K562 (cell line): ENCODE data around the gene SLC13A3. TPM values are rescaled to one million over a fixed set of nuclear protein-coding genes. Genes with fewer than 3 reads are reported as not detected.
A peak's percentile ranks its signal among the peaks of the same experiment; 100 is the strongest.

ENCODE experiments used
- ASH1L ChIP-seq: fragments of 450-650 bp; IDR thresholded peaks from 2 replicates; pipeline ENCODE4 v1.6.1; 2018; ENCODE audit warnings: borderline replicate concordance, mild to moderate bottlenecking, low read depth; ENCODE audit not compliant: partially characterized antibody
- BCOR ChIP-seq: fragments of 450-650 bp; IDR thresholded peaks from 2 replicates; pipeline ENCODE4 v1.6.1; 2016
- RAD21 ChIP-seq, 2 experiments: fragments of 250-450 bp in 1 of 2; fragments of 450-650 bp in 1 of 2; sonication (Bioruptor Pico) in 1 of 2; formaldehyde crosslinking in 1 of 2; IDR thresholded peaks in 1 of 2; conservative IDR thresholded peaks in 1 of 2; 2 replicates each; pipeline versions ENCODE4 v1.4.0 to v1.8.0; 2020 to 2022; ENCODE audit warnings: mild to moderate bottlenecking in 2 of 2, moderate library complexity in 1 of 2
- RBM34 ChIP-seq: fragments of 200-400 bp; formaldehyde crosslinking; IDR thresholded peaks from 2 replicates; pipeline ENCODE4 v1.6.1; 2018; ENCODE audit warnings: low read length, borderline replicate concordance; ENCODE audit not compliant: insufficient read depth
- STAT6 ChIP-seq: sonication (generic); formaldehyde crosslinking; IDR thresholded peaks from 2 replicates; pipeline ENCODE4 v1.8.1; 2023; ENCODE audit warnings: mild to moderate bottlenecking, missing genetic modification reagents
- TBP ChIP-seq: optimal IDR thresholded peaks from 2 replicates; pipeline ENCODE3; 2011; ENCODE audit warnings: low read depth, low read length, improper control_type of control experiment
- TRIM24 ChIP-seq, 2 experiments: fragments of 450-650 bp; IDR thresholded peaks; 2 replicates each; pipeline ENCODE4 v1.6.1; 2016
- ZEB2 ChIP-seq: fragments of 450-650 bp; IDR thresholded peaks from 2 replicates; pipeline ENCODE4 v1.6.1; 2016
- ZKSCAN3 ChIP-seq: fragments of 250-450 bp; sonication (Bioruptor Pico); IDR thresholded peaks from 2 replicates; pipeline ENCODE4 v1.4.0; 2020
- polyA plus RNA-seq, 8 experiments: library from polyadenylated mRNA; depleted of rRNA in 4 of 8; stranded (reverse) in 5 of 8; unstranded in 3 of 8; fragments of >200 nt; fragmentation: Nextera tagmentation in 2 of 8; fragmentation: Illumina TruSeq in 1 of 8; extraction: Ambion mirVana in 2 of 8; extraction: Trizol in 1 of 8; gene quantifications; 2 replicates each; pipeline versions ENCODE4 v1.2.1 to v1.2.3, GENCODE V29; 2011 to 2014; ENCODE audit warnings: inconsistent platforms in 1 of 8, missing spikeins in 1 of 8
- total RNA-seq, 7 experiments: library from RNA; depleted of rRNA in 6 of 7; stranded (reverse); fragments of >200 nt in 6 of 7; fragmentation: Illumina TruSeq in 2 of 7; extraction: Trizol in 2 of 7; gene quantifications; 2 replicates each; pipeline versions ENCODE4 v1.2.1 to v1.2.3, GENCODE V29; 2011 to 2021; ENCODE audit warnings: low replicate concordance in 1 of 7
- TF ChIP-seq, protein P1 (sequence below): fragments of 450-650 bp; formaldehyde crosslinking; IDR thresholded peaks from 2 replicates; pipeline ENCODE4 v1.4.0; 2022; ENCODE audit warnings: missing genetic modification characterization
- TF ChIP-seq, protein P2 (sequence below): fragments of 450-650 bp; IDR thresholded peaks from 2 replicates; pipeline ENCODE4 v1.7.1; 2018; ENCODE audit warnings: mild to moderate bottlenecking, low read depth; ENCODE audit not compliant: partially characterized antibody
- TF ChIP-seq, protein P3 (sequence below): fragments of 250-450 bp; sonication (Bioruptor Pico); IDR thresholded peaks from 2 replicates; pipeline ENCODE4 v1.8.0; 2022; ENCODE audit warnings: inconsistent platforms, mild to moderate bottlenecking, moderate library complexity, borderline replicate concordance
- TF ChIP-seq, protein P4 (sequence below): fragments of 450-650 bp; conservative IDR thresholded peaks from 2 replicates; pipeline ENCODE4 v1.6.1; 2016; ENCODE audit warnings: missing genetic modification characterization, low read depth, mild to moderate bottlenecking, control low read depth, missing compliant biosample characterization
- TF ChIP-seq, protein P5 (sequence below): IDR thresholded peaks from 2 replicates; pipeline ENCODE4 v1.6.1; 2011; ENCODE audit not compliant: insufficient read length; ENCODE audit errors: extremely low read depth

SLC13A3 gene
- total and polyA plus RNA-seq, 9 of the 15 experiments (the other 6 are each of a cell fraction or from before 2014, with no cell fraction given): 5.5 to 16.4 (median 8.5) TPM

DNA sequence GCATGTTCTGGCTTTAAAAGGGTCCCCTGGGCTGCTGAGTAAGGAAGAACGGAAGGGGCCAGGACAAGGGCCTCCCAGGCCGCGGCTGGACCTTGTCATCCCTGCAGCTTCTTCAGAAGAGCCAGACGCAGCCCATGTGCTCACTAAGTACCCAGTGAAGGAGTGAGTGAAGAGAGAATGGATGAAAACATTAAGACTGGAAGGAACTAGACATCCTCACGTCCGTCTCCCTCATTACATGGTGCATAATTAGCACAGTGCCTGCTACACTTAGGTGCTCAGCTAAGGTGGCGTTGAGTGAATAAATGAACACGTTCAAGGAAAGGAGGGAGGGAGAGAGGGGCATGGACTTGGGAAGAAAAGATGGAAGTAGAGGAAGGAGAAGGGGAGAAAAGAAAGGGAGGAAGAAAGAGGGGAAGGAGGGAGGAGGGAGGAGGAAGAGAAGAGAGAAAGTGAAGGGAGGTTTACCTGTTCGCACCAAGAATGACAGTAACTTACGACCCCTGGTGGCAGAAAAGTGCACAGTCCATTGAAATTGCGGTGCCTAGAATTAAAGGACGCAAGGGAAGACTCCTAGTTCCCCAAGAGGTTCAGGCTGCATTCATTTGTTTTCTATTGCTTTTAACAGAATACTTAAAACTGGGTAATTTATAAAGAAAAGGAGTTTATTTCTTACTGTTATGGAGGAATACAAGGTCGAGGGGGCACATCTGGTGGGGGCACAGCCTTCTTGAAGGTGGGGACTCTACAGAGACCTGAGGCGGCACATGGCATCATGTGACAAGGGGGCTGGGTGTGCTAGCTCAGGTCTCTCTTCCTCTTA is 30.0 kb upstream of the SLC13A3 start (continued):
- TF ChIP-seq, protein P1, sequence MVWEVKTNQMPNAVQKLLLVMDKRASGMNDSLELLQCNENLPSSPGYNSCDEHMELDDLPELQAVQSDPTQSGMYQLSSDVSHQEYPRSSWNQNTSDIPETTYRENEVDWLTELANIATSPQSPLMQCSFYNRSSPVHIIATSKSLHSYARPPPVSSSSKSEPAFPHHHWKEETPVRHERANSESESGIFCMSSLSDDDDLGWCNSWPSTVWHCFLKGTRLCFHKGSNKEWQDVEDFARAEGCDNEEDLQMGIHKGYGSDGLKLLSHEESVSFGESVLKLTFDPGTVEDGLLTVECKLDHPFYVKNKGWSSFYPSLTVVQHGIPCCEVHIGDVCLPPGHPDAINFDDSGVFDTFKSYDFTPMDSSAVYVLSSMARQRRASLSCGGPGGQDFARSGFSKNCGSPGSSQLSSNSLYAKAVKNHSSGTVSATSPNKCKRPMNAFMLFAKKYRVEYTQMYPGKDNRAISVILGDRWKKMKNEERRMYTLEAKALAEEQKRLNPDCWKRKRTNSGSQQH (CRISPR knock-in tag): peak; percentile 62; the same call in 1 of the 2 replicates
- TF ChIP-seq, protein P2, sequence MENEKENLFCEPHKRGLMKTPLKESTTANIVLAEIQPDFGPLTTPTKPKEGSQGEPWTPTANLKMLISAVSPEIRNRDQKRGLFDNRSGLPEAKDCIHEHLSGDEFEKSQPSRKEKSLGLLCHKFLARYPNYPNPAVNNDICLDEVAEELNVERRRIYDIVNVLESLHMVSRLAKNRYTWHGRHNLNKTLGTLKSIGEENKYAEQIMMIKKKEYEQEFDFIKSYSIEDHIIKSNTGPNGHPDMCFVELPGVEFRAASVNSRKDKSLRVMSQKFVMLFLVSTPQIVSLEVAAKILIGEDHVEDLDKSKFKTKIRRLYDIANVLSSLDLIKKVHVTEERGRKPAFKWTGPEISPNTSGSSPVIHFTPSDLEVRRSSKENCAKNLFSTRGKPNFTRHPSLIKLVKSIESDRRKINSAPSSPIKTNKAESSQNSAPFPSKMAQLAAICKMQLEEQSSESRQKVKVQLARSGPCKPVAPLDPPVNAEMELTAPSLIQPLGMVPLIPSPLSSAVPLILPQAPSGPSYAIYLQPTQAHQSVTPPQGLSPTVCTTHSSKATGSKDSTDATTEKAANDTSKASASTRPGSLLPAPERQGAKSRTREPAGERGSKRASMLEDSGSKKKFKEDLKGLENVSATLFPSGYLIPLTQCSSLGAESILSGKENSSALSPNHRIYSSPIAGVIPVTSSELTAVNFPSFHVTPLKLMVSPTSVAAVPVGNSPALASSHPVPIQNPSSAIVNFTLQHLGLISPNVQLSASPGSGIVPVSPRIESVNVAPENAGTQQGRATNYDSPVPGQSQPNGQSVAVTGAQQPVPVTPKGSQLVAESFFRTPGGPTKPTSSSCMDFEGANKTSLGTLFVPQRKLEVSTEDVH: no peak
- peak; percentile 75 for TF ChIP-seq ZEB2
- no peak for TF ChIP-seq TBP
- no peak for TF ChIP-seq STAT6 (CRISPR knock-in tag)
- TF ChIP-seq, protein P3, sequence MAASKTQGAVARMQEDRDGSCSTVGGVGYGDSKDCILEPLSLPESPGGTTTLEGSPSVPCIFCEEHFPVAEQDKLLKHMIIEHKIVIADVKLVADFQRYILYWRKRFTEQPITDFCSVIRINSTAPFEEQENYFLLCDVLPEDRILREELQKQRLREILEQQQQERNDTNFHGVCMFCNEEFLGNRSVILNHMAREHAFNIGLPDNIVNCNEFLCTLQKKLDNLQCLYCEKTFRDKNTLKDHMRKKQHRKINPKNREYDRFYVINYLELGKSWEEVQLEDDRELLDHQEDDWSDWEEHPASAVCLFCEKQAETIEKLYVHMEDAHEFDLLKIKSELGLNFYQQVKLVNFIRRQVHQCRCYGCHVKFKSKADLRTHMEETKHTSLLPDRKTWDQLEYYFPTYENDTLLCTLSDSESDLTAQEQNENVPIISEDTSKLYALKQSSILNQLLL (CRISPR knock-in tag): no peak
- peak; percentile 47 to 81; a peak in 3 of 4 replicates for TF ChIP-seq RAD21 (CRISPR knock-in tag; conservative IDR thresholded peaks at IDR 0.05 in 1 of 2, IDR thresholded peaks at IDR 0.05 in 1 of 2)
- TF ChIP-seq BCOR: peak; percentile 36; the same call in 1 of the 2 replicates
- TF ChIP-seq, protein P4, sequence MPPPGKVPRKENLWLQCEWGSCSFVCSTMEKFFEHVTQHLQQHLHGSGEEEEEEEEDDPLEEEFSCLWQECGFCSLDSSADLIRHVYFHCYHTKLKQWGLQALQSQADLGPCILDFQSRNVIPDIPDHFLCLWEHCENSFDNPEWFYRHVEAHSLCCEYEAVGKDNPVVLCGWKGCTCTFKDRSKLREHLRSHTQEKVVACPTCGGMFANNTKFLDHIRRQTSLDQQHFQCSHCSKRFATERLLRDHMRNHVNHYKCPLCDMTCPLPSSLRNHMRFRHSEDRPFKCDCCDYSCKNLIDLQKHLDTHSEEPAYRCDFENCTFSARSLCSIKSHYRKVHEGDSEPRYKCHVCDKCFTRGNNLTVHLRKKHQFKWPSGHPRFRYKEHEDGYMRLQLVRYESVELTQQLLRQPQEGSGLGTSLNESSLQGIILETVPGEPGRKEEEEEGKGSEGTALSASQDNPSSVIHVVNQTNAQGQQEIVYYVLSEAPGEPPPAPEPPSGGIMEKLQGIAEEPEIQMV (tag): peak; percentile 95
- TF ChIP-seq, protein P5, sequence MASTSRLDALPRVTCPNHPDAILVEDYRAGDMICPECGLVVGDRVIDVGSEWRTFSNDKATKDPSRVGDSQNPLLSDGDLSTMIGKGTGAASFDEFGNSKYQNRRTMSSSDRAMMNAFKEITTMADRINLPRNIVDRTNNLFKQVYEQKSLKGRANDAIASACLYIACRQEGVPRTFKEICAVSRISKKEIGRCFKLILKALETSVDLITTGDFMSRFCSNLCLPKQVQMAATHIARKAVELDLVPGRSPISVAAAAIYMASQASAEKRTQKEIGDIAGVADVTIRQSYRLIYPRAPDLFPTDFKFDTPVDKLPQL: no peak
- TF ChIP-seq ZKSCAN3 (CRISPR knock-in tag): no peak
- TF ChIP-seq TRIM24 (IDR thresholded peaks at IDR 0.05): peak in 1 of 2 experiments; percentile 36; a peak in 1 of 4 replicates
- TF ChIP-seq ASH1L: peak; percentile 19
- no peak for TF ChIP-seq RBM34
